ENCODE data around the gene LPAR2.
A peak's percentile ranks its signal among the peaks of the same experiment; 100 is the strongest.

DNA sequence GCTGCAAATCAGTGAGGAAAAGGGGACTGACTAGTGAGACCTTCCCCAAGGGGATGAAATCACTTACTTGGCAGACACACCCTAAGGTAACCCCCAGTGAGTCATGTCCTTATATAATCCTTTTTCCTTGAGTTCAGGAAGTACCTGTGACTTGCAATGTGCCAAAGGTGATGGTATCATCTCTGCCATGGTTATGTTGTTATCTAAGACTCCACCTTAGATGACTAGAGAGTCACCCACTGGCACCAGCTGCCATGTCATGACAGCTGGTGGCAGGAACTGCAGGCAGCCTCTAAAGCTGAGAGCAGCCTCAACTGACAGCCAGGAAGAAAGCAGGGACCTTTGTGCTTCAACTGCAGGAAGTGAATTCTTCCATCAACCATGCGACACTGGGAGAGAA is 22.0 kb downstream of the LPAR2 start:
- TF ChIP-seq, protein P1, sequence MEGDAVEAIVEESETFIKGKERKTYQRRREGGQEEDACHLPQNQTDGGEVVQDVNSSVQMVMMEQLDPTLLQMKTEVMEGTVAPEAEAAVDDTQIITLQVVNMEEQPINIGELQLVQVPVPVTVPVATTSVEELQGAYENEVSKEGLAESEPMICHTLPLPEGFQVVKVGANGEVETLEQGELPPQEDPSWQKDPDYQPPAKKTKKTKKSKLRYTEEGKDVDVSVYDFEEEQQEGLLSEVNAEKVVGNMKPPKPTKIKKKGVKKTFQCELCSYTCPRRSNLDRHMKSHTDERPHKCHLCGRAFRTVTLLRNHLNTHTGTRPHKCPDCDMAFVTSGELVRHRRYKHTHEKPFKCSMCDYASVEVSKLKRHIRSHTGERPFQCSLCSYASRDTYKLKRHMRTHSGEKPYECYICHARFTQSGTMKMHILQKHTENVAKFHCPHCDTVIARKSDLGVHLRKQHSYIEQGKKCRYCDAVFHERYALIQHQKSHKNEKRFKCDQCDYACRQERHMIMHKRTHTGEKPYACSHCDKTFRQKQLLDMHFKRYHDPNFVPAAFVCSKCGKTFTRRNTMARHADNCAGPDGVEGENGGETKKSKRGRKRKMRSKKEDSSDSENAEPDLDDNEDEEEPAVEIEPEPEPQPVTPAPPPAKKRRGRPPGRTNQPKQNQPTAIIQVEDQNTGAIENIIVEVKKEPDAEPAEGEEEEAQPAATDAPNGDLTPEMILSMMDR (IDR thresholded peaks at IDR 0.05): no peak
- TF ChIP-seq POLR2AphosphoS5 (IDR thresholded peaks at IDR 0.05): peak in 1 of 3 donors; percentile 36
- no peak for TF ChIP-seq POLR2A (IDR thresholded peaks at IDR 0.05)
- TF ChIP-seq EP300 (IDR thresholded peaks at IDR 0.05): no peak

Measured in suprapubic skin (tissue), 4 donors.